GM06990 (cell line): ENCODE measurements around the gene IGFL2.
"Not testable (repeated sequence)": the region's sequence is repeated elsewhere in the genome, so short reads cannot be mapped to it uniquely, and the experiment has no call there.

Source experiments
- DNase-seq: peaks from one replicate; pipeline ENCODE4 v3.0.0-alpha.2; 2011; ENCODE audit not compliant: insufficient read length; ENCODE audit errors: extremely low read depth
- H3K27me3 ChIP-seq: replicated peaks from 2 replicates; pipeline ENCODE4 v1.6.0; 2011; ENCODE audit warnings: low read length; ENCODE audit not compliant: control insufficient read depth, insufficient read depth
- H3K36me3 ChIP-seq: 2 replicates; pipeline ENCODE4 v1.5.1; 2011; ENCODE audit warnings: low read length; ENCODE audit not compliant: control insufficient read depth, insufficient read depth
- H3K4me3 ChIP-seq: replicated peaks from 2 replicates; pipeline ENCODE4 v1.5.1; 2011; ENCODE audit warnings: low read depth, mild to moderate bottlenecking, control low read depth, low read length
- CTCF ChIP-seq: IDR thresholded peaks from 2 replicates; pipeline ENCODE4 v1.5.1; 2011; ENCODE audit warnings: low read length, control low read depth, mild to moderate bottlenecking, inconsistent platforms; ENCODE audit not compliant: insufficient read depth, poor library complexity, severe bottlenecking

The IGFL2 gene

GRCh38 chr19:46159418-46160232 lies 11.6 kb downstream of the IGFL2 start:
- DNase-seq = no peak
- Histone ChIP-seq H3K27me3 (no peaks in the 10 kb centered on the region), H3K36me3 (no peaks in the 10 kb centered on the region), H3K4me3 (no peak overlapping the region)
- no peak for TF ChIP-seq CTCF

GRCh38 chr19:46160233-46160775 lies 12.3 kb downstream of the IGFL2 start:
- Histone ChIP-seq H3K36me3 (no peaks in the 10 kb centered on the region), H3K4me3 (no peak overlapping the region), H3K27me3 (no peaks in the 10 kb centered on the region; the same call in 1 of the 2 replicates)
- no peak for DNase-seq
- no peak for TF ChIP-seq CTCF

GRCh38 chr19:46161642-46162257 lies 13.7 kb downstream of the IGFL2 start:
- not testable (repeated sequence) for H3K27me3 ChIP-seq, H3K36me3 ChIP-seq, H3K4me3 ChIP-seq, DNase-seq

GRCh38 chr19:46162731-46163130 lies 14.7 kb downstream of the IGFL2 start:
- Histone ChIP-seq H3K27me3 (no peaks in the 10 kb centered on the region; the same call in 1 of the 2 replicates), H3K36me3 (no peaks in the 10 kb centered on the region)

GRCh38 chr19:46173886-46174480 lies 25.9 kb downstream of the IGFL2 start:
- no peak for DNase-seq
- Histone ChIP-seq H3K36me3 (no peaks in the 10 kb centered on the region), H3K27me3 (no peaks in the 10 kb centered on the region), H3K4me3 (no peak overlapping the region)
- TF ChIP-seq CTCF = no peak

More at GRCh38 chr19:46162731-46163130, 14.7 kb downstream of the IGFL2 start:
- no peak for TF ChIP-seq CTCF
- DNase-seq = no peak
- no peak overlapping the region for H3K4me3 ChIP-seq
